Fibroblast of villous mesenchyme (primary cell): ENCODE data around the gene CACNA1C. TPM values are rescaled to one million over a fixed set of nuclear protein-coding genes. Genes with fewer than 3 reads are reported as not detected.

Experiments
- DNase-seq: peaks from one replicate; pipeline ENCODE4 v3.0.0-alpha.2; 2010; ENCODE audit warnings: low read depth
- H3K4me3 ChIP-seq: 2 replicates; pipeline ENCODE4 v1.5.1; 2011; ENCODE audit warnings: low read depth, mild to moderate bottlenecking, low read length
- CTCF ChIP-seq: IDR thresholded peaks from 2 replicates; pipeline ENCODE4 v1.5.1; 2012; ENCODE audit warnings: low read depth, mild to moderate bottlenecking, low read length; ENCODE audit not compliant: insufficient read depth
- total RNA-seq: library from RNA; depleted of rRNA; stranded (reverse); fragments of >200 nt; gene quantifications from 2 replicates; pipeline ENCODE4 v1.2.3, GENCODE V29; 2012

CACNA1C gene
- total RNA-seq, 1 donor = 11.7 TPM

- DNase-seq = no peak
- no peak for TF ChIP-seq CTCF
These were observed 244.2 kb downstream of the CACNA1C start for GRCh38 chr12:2297004-2297403.

GRCh38 chr12:2297658-2298057, 244.9 kb downstream of the CACNA1C start:
- H3K4me3 ChIP-seq = no peak overlapping the region
- TF ChIP-seq CTCF = no peak
- no peak for DNase-seq

More at GRCh38 chr12:2297004-2297403, 244.2 kb downstream of the CACNA1C start:
- H3K4me3 ChIP-seq = no peak overlapping the region

- TF ChIP-seq CTCF = no peak
- no peak for DNase-seq
- no peak overlapping the region for H3K4me3 ChIP-seq
These were observed 245.9 kb downstream of the CACNA1C start for GRCh38 chr12:2298556-2299200.

GRCh38 chr12:2299206-2299605, 246.4 kb downstream of the CACNA1C start:
- H3K4me3 ChIP-seq = no peak overlapping the region
- no peak for DNase-seq
- TF ChIP-seq CTCF = no peak

GRCh38 chr12:2300168-2300567, 247.4 kb downstream of the CACNA1C start:
- DNase-seq = no peak
- no peak for TF ChIP-seq CTCF
- H3K4me3 ChIP-seq = no peak overlapping the region

GRCh38 chr12:2300886-2301285, 248.1 kb downstream of the CACNA1C start:
- TF ChIP-seq CTCF = no peak
- H3K4me3 ChIP-seq = no peak overlapping the region
- DNase-seq = no peak
